Smooth muscle cell (in vitro differentiated cells): ENCODE measurements around the gene DAB1. TPM values are rescaled to one million over a fixed set of nuclear protein-coding genes. Genes with fewer than 3 reads are reported as not detected.
A peak's percentile ranks its signal among the peaks of the same experiment; 100 is the strongest.

Source experiments
- DNase-seq: peaks from one replicate; lab custom pipeline; 2025; ENCODE audit not compliant: unreplicated experiment; lab: John Stamatoyannopoulos, UW
- H2AFZ ChIP-seq: fragments of 200-600 bp; sonication (generic); 2 replicates; pipeline ENCODE4 v1.6.0; 2016; ENCODE audit warnings: antibody characterized with exemption, low read depth, mild to moderate bottlenecking
- H3F3A ChIP-seq: fragments of 200-600 bp; sonication (generic); 2 replicates; pipeline ENCODE4 v1.6.0; 2017; ENCODE audit warnings: antibody characterized with exemption, low read depth
- H3K27ac ChIP-seq: fragments of 200-600 bp; sonication (generic); 2 replicates; pipeline ENCODE4 v1.5.1; 2016; ENCODE audit warnings: low read depth, mild to moderate bottlenecking
- H3K27me3 ChIP-seq: fragments of 200-600 bp; sonication (generic); 2 replicates; pipeline ENCODE4 v1.6.1; 2016; ENCODE audit warnings: low read depth, mild to moderate bottlenecking
- H3K36me3 ChIP-seq: fragments of 200-600 bp; sonication (generic); 2 replicates; pipeline ENCODE4 v1.5.1; 2016; ENCODE audit warnings: low read depth
- H3K4me1 ChIP-seq: fragments of 200-600 bp; sonication (generic); 2 replicates; pipeline ENCODE4 v1.5.1; 2016; ENCODE audit warnings: low read depth
- H3K4me2 ChIP-seq: fragments of 200-600 bp; sonication (generic); 2 replicates; pipeline ENCODE4 v1.6.0; 2016; ENCODE audit warnings: mild to moderate bottlenecking
- H3K4me3 ChIP-seq: fragments of 200-600 bp; sonication (generic); 2 replicates; pipeline ENCODE4 v1.5.1; 2016; ENCODE audit warnings: mild to moderate bottlenecking
- H3K79me2 ChIP-seq: fragments of 200-600 bp; sonication (generic); 2 replicates; pipeline ENCODE4 v1.6.0; 2016; ENCODE audit warnings: low read depth, mild to moderate bottlenecking
- H3K9ac ChIP-seq: fragments of 200-600 bp; sonication (generic); 2 replicates; pipeline ENCODE4 v1.6.0; 2016; ENCODE audit warnings: low read depth
- H3K9me3 ChIP-seq: fragments of 200-600 bp; sonication (generic); replicated peaks from 2 replicates; pipeline ENCODE4 v1.5.1; 2016; ENCODE audit warnings: low read depth
- H4K20me1 ChIP-seq: fragments of 200-600 bp; sonication (generic); 2 replicates; pipeline ENCODE4 v1.6.0; 2016; ENCODE audit warnings: low read depth
- CTCF ChIP-seq: fragments of 200-600 bp; sonication (generic); IDR thresholded peaks from 2 replicates; pipeline ENCODE4 v1.5.1; 2017; ENCODE audit warnings: borderline replicate concordance, mild to moderate bottlenecking, antibody characterized with exemption; ENCODE audit not compliant: insufficient read depth, poor library complexity, severe bottlenecking
- WGBS: methylation state at CpG from one replicate; pipeline ENCODE4 v1.1.7; 2016; ENCODE audit warnings: low lambda C conversion rate; 5-methylcytosine and 5-hydroxymethylcytosine counted together
- polyA plus RNA-seq: library from polyadenylated mRNA; unstranded; fragments of >200 nt; fragmentation: Nextera tagmentation; extraction: Ambion mirVana; gene quantifications from 2 replicates; pipeline ENCODE4 v1.2.1, GENCODE V29; 2016
- total RNA-seq: library from RNA; depleted of rRNA; stranded (reverse); fragments of >200 nt; gene quantifications from 2 replicates; pipeline ENCODE4 v1.2.3, GENCODE V29; 2014

DAB1 gene
- total and polyA plus RNA-seq, 2 experiments from 2014 or later, result 0.22 to 0.30 TPM

GRCh38 chr1:57407928-57408327 is 15.9 kb downstream of the DAB1 start:
- no peaks in the 10 kb centered on the region for H3K9me3 ChIP-seq
- H3K4me1 ChIP-seq, result no peaks in the 10 kb centered on the region
- no peaks in the 10 kb centered on the region for H3K27me3 ChIP-seq
- 31% methylated on average over 4 of the region's 4 CpGs for WGBS
- H4K20me1 ChIP-seq, result no peaks in the 10 kb centered on the region
- no peaks in the 10 kb centered on the region for H3K79me2 ChIP-seq
- H3K4me2 ChIP-seq, result peak overlapping the region; percentile 9
- H2AFZ ChIP-seq, result no peak overlapping the region
- no peaks in the 10 kb centered on the region for H3F3A ChIP-seq
- no peak overlapping the region for H3K27ac ChIP-seq
- H3K9ac ChIP-seq, result no peak overlapping the region
- H3K4me3 ChIP-seq, result no peak overlapping the region
- no peak for TF ChIP-seq CTCF
- DNase-seq, result no peak
- no peaks in the 10 kb centered on the region for H3K36me3 ChIP-seq

- no peaks in the 10 kb centered on the region for H4K20me1 ChIP-seq
- no peaks in the 10 kb centered on the region for H3K27me3 ChIP-seq
- no peaks in the 10 kb centered on the region for H3K79me2 ChIP-seq
- H3K9me3 ChIP-seq, result no peaks in the 10 kb centered on the region
- no peak overlapping the region for H3K27ac ChIP-seq
- H2AFZ ChIP-seq, result no peak overlapping the region
- H3K9ac ChIP-seq, result no peak overlapping the region
- H3K4me3 ChIP-seq, result no peak overlapping the region
- no peaks in the 10 kb centered on the region for H3F3A ChIP-seq
- H3K36me3 ChIP-seq, result no peaks in the 10 kb centered on the region
- DNase-seq, result no peak
- TF ChIP-seq CTCF, result no peak
- H3K4me2 ChIP-seq, result no peak overlapping the region
- no peaks in the 10 kb centered on the region for H3K4me1 ChIP-seq
- WGBS, result 98% methylated on average over 2 of the region's 2 CpGs
These were observed 17.4 kb downstream of the DAB1 start for GRCh38 chr1:57406428-57406970.

GRCh38 chr1:57404884-57405283 is 19.0 kb downstream of the DAB1 start:
- DNase-seq, result no peak
- 31% methylated on average over 3 of the region's 3 CpGs for WGBS

More at GRCh38 chr1:57404884-57405283, 19.0 kb downstream of the DAB1 start:
- Histone ChIP-seq H4K20me1 (no peaks in the 10 kb centered on the region), H3K9ac (no peak overlapping the region), H3F3A (no peaks in the 10 kb centered on the region), H3K36me3 (no peaks in the 10 kb centered on the region), H3K4me3 (no peak overlapping the region), H3K4me2 (no peak overlapping the region), H3K9me3 (no peaks in the 10 kb centered on the region), H2AFZ (no peak overlapping the region), H3K27ac (peak overlapping the region; percentile 8), H3K27me3 (no peaks in the 10 kb centered on the region), H3K79me2 (no peaks in the 10 kb centered on the region), H3K4me1 (no peaks in the 10 kb centered on the region)
- no peak for TF ChIP-seq CTCF
